GM21367 (cell line): ENCODE data around the gene HAGHL.
A peak's percentile ranks its signal among the peaks of the same experiment; 100 is the strongest.

Source experiments
- ATAC-seq: cut with Tn5 transposase; IDR thresholded peaks from one replicate; pipeline ENCODE4 v1.9.1; 2021; ENCODE audit not compliant: unreplicated experiment

Gene HAGHL

DNA sequence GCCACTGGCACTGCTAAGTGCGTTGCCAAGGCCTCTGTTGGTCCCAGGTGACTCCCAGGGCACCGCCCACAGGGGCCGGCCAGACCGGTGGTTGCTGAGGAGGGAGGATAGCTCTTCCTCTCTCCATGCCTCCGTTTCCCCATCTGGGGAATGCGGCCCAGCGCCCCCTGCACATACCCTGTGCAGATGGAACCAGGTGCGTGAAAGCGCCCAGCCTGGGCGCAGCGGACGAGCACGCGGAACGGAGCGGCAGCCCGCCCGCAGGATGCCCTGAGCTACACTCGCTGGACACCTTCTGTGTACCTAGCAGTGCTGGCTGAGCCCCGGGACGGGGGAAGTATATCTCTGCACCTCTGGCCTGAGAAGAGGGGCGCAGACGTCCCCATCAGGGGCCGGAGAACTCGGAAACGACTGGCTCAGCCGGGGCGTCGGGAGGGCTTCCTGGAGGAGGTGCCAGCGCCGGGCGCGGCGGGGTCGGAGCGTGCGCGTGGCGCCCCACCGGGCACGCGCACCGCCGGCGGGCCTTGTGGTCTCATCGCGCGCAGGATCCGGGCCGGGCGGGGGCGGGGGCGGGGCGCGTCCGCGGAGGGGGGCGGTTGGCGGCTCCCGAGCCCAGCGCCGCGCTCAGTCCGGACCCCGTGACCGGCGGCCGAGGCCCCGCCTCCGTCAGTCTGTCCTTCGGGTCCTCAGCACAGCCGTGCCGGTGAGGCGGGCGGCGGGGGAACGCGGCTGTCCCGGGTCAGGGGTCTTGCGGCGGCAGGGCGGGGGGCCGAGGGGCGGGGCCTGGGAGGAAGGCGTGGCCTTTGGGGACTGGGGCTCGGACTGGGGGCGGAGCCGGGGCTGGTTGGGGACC lies at the start of gene HAGHL, which contains the start of gene CCDC78:
HAGHL (plus strand) TSS at position 669 of the 853 bp plus-strand sequence. CDS start 404 bp downstream, outside the sequence.
CCDC78 (minus strand) TSS at position 6 of the 853 bp plus-strand sequence. CDS start 76 bp downstream, outside the sequence.
- no peak for ATAC-seq

- no peak for ATAC-seq
These were observed 49.4 kb upstream of the HAGHL start for GRCh38 chr16:677316-678190.

- no peak for ATAC-seq
These were observed 48.6 kb upstream of the HAGHL start for GRCh38 chr16:678209-678857.

- ATAC-seq = no peak
These were observed 47.8 kb upstream of the HAGHL start for GRCh38 chr16:678858-679813.

DNA sequence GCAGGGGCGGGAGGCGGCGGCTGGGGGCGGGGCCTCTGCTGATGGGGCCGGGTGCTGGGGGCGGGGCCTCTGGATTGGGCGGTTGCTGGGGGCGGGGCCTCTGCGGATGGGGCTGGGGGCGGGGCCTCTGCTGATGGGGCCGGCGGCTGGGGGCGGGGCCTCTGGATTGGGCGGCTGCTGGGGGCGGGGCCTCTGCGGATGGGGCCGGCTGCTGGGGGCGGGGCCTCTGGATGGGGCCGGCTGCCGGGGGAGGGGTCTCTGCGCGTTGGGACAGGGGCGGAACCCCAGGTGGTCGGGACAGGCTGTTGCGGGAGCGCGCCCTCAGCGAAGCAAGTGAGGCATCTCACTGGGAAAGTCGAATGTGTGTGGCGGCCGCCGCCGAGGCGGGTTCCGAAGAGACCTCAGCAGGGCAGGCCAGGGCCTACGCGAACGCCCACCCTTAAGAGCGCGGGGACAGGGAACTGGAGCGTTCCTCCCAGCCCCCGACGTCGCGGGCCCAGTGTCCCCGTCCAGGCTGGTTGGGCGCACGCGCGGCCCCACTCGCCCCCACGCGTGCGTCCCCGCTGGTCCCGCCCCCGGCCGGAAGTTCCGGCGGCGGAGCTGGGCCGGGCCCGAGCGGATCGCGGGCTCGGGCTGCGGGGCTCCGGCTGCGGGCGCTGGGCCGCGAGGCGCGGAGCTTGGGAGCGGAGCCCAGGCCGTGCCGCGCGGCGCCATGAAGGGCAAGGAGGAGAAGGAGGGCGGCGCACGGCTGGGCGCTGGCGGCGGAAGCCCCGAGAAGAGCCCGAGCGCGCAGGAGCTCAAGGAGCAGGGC lies 46.9 kb upstream of the HAGHL start, which contains the start of gene STUB1:
STUB1 (plus strand) TSS at position 597 of the 811 bp plus-strand sequence; CDS start at position 713, 116 bp downstream.
- ATAC-seq = no peak

- no peak for ATAC-seq
These were observed 46.3 kb upstream of the HAGHL start for GRCh38 chr16:680625-680945.

GRCh38 chr16:680967-681745 lies 45.8 kb upstream of the HAGHL start:
- ATAC-seq = no peak

DNA sequence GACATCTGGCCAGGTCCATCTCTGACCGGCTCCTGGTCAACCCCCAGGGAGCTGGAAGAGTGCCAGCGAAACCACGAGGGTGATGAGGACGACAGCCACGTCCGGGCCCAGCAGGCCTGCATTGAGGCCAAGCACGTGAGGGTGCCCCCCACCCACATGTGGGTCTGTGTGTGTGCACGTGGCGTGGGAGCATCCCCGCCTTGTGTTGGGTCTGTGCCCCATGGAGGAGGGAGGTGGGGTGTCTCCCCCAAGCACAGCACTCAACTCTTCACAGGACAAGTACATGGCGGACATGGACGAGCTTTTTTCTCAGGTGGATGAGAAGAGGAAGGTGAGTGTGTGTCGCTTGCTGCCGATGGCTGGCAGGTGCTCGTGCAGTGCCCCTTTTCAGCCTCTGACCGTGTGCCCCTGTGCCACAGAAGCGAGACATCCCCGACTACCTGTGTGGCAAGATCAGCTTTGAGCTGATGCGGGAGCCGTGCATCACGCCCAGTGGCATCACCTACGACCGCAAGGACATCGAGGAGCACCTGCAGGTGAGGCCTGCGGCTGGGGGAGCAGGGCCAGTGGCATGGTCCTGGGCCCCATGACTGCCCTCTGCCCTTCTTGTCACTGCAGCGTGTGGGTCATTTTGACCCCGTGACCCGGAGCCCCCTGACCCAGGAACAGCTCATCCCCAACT lies 45.0 kb upstream of the HAGHL start:
- ATAC-seq = no peak

DNA sequence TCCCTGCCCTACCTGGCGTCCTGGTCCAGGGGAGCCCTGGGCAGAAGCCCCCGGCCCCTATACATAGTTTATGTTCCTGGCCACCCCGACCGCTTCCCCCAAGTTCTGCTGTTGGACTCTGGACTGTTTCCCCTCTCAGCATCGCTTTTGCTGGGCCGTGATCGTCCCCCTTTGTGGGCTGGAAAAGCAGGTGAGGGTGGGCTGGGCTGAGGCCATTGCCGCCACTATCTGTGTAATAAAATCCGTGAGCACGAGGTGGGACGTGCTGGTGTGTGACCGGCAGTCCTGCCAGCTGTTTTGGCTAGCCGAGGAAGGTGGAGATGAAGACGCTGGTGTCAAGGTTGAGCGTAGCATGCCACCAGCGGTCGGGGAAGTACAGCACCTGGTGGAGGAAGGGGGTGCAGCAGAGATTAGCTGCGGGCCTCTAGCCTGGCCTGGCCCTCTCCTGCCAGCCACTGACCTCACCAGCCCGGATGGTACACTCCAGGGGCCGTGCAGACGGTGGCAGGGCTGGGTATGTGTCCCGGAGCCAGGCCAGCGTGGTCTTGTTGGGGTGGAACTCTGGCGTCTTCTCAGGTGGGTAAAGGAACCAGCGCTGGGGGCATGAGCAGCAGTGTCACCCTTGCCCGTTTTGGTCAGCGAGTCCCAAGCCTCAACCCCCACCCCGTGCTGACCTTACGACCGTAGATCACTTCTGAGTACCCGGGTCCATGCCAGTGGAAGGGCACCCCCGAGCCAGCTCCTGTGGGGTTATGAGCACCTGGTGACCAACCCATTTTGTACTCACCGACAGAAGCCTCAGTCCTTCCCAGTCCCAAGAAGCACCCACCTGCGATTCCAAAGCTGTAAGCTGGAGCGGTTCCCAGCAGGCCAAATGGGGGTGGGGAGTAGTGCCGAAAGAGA lies 44.2 kb upstream of the HAGHL start:
- no peak for ATAC-seq

DNA sequence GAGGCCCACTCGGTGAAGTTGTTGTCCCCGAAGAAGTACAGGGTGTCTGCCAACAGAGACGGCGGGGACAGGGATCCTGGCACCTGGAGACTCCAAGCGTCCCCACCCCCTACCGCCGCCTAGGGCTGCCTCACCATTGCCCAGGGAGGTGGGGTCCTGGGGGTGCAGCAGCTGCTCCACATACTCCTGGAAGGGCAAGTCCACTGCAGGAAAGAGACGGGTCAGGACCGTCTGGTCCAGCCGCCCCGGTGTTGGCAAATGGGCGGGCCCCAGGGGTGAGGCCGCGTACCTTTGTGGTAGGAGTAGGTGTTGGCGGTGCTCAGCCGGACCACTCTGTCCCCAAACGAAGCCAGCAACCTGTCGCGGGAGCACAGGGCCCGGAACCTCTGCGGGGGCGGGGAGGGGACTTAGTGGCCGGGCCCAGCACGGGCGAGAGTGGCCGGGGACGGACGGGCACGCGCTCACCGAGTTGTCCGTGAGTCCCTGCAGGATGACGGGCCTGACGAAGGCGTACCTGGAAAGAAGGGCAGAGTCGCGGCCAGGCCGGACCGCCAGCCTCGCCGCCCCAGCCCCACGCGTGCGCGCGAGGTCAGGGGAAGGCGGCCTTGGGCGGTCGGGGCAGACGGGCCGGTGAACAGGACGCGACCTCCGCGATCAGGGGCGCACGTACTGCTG lies 43.4 kb upstream of the HAGHL start:
- ATAC-seq = no peak

- peak; percentile 56 for ATAC-seq
These were observed 42.7 kb upstream of the HAGHL start, which contains the start of gene JMJD8 for GRCh38 chr16:684071-684794. Gene JMJD8, minus strand, starts transcription at chr16:684334. Its CDS starts 15 bp downstream, at chr16:684319.

DNA sequence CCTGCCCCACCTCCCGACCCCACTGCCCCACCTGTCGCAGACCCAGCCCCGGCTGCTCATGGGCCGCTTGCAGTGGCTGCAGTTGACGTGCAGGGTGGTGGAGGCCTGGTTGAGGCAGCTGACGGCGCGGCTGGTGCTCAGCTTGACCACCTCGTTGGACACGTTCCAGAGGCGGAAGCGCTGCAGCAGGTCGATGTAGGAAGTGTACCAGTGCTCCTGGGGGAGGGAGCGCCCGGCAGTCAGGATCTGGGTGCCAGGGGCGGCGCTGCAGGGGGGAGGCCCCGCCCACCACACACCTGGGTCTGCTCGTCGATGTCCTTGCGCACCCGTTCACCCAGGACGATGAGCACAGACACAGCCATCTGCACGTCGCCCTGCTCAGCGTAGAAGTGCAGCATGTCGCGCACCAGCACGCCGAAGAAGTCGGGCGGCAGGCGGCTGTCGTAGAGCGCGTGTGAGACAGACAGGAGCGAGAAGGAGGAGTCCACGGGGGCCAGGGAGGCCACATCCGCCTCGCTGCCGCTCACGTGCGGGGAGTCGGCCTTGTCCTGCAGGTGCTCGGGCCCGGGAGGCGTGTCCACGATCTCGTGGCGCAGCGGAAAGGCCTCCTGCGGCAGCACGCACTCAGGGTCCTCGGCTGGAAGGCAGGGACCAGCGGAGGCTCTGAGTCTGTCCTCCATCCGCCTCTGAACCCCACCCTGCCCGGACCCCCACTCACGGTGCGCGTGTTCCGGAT lies 41.8 kb upstream of the HAGHL start:
- ATAC-seq = no peak

GRCh38 chr16:685967-686366 lies 40.9 kb upstream of the HAGHL start:
- ATAC-seq = no peak

DNA sequence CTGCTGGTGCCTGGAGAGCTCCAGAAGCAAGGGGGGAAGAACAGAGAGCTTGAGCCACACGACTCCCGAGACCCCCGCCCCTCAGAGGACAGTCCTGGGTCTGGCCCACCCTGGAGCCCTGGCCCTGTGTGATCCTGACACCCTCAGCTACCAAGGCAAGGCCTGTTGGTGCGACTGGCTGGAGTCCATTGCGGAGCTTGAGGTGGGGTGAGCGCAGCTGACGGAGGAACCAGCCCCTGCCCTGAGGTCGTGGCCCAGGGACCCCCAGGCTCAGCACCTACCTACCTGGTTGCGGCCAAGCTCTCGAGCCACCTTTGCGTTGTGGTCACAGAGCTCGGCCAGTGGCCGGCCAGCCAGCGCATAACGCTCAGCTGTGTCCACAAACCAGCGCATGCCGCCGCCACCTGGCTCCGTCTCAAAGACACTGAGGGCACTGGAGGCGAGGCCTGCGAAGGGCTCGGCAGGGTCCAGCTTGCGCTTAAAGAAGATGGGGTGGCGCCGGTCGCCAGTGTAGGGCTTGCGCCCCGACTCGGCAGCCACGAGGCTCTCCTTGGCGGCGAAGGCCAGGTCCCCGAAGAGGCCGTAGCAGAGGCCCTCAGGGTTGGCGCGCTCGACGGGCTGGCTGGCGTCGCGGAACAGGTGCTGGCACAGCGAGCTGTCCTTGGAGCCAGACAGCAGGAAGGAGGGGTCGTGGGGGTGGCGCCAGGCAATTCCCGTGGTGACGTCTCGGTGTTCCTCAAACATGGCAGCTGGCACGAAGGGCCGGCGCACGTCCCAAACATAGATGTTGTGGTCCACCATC lies 40.2 kb upstream of the HAGHL start:
- ATAC-seq = no peak
